GM13976 (cell line): ENCODE data around the gene MS4A1.

Source experiments
- DNase-seq: peaks from one replicate; pipeline ENCODE4 v3.0.0; 2012; ENCODE audit warnings: low spot score
- CTCF ChIP-seq: IDR thresholded peaks from 2 replicates; pipeline ENCODE4 v1.5.1; 2012; ENCODE audit warnings: borderline replicate concordance, mild to moderate bottlenecking; ENCODE audit not compliant: insufficient read depth; ENCODE audit errors: extremely low read depth, missing control alignments, control extremely low read depth
- in situ Hi-C: fragments of 300-500 bp; cut with MboI; formaldehyde crosslinking; loops from one replicate; pipeline ENCODE4 v1.12.0; 2022; ENCODE audit warnings: low sequenced_read_pairs, mixed read lengths, inconsistent platforms; ENCODE audit not compliant: unreplicated experiment

MS4A1 gene

GRCh38 chr11:60511393-60511792 is 55.7 kb downstream of the MS4A1 start:
- DNase-seq = no peak
- TF ChIP-seq CTCF = no peak
- in situ Hi-C loops = no loop called here

DNA sequence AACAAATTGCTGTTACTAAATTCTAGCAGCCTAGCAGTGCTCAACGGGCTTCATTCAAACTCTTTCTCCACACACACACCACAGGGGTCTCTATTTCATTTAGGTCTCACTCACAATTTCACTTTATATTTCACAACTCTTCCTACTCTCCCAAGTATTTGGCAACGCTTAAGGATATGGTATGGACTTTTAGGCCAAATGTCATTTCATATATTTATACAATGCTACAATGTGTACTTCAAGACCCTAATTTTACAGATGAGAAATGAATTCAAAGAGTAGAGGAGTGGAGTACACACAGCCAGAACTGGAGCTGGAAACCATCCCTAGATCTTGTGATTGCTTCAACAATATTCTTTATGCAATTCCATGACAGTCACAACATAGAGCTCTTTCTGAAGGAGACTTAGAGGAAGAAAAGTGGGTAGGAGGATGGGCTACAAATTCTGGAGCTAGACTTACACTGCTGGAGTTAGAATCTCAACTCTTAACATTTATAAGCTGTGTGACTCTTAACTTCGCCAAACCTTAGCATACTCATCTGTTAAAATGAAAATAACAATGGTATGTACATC is 57.1 kb downstream of the MS4A1 start:
- no peak for DNase-seq
- TF ChIP-seq CTCF = no peak
- in situ Hi-C loops = no loop called here

DNA sequence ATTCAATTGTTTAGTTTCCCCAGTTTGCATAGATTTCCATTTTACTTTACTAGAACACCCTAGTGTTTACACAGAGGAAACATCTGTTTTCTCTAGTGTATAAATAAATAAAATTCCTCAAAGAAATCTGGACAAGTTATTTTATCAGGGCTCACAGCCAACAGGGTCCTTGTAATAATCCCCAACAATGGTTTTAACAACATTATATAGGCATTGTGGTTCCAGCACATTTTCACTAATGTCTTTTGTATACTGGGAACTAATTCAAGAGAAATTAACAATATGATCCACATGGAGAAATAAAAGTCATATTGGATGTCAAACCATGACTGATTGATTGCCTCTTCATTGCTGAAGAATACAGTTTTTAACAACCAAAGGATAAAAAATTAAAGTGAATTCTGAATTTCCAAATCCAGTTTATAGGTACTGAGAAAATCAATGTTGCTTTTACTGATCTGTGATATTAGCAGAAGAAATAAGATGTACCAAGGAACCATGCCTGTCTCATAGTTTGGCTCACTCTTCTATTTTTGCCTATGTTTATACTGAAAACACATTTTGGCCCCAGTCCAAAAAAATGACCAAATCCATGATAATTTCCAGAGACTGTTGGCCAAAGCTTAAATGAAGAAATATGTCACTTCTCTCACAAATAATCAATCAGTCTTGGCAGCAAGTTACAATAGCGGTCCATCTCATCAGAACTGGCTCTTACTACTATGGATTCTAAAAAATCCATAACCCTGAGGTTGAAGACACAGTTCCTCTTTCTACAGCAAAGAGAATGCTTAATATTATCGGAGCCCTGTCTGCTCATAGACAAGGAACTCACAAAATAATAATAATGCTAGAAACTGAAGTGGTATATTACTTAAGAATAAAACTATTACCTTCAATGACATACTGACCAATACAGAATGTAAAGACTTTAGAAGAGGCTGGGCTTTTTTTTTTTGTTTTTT is 58.1 kb downstream of the MS4A1 start:
- no peak for DNase-seq
- in situ Hi-C loops = no loop called here
- no peak for TF ChIP-seq CTCF

- no peak for TF ChIP-seq CTCF
- no peak for DNase-seq
- in situ Hi-C loops = no loop called here
Measured at GRCh38 chr11:60515144-60515855, 59.7 kb downstream of the MS4A1 start, which contains the start of gene MS4A13. MS4A13 (plus strand) TSS chr11:60515392; CDS start chr11:60518084, 2,692 bp downstream.
